Keratinocyte (primary cell): ENCODE data around the gene GNA14. TPM values are rescaled to one million over a fixed set of nuclear protein-coding genes. Genes with fewer than 3 reads are reported as not detected.

Experiments used
- DNase-seq: peaks from one replicate; pipeline ENCODE4 v3.0.0-alpha.2; 2011; ENCODE audit warnings: low read depth, missing footprints, low spot score
- FAIRE-seq: peaks from 2 replicates; lab custom pipeline; 2011; peaks lifted over from hg19 to GRCh38; lab: Jason Lieb, UNC
- H2AFZ ChIP-seq: 2 replicates; pipeline ENCODE4 v1.6.0; 2012; ENCODE audit warnings: low read length, control low read depth, inconsistent platforms; ENCODE audit not compliant: control insufficient read depth
- H3K27ac ChIP-seq: 2 replicates; pipeline ENCODE4 v1.5.1; 2011; ENCODE audit warnings: low read length; ENCODE audit not compliant: control insufficient read depth, insufficient read depth
- H3K27me3 ChIP-seq: 3 replicates; pipeline ENCODE4 v1.6.0; 2011; ENCODE audit warnings: low read length; ENCODE audit not compliant: control insufficient read depth, insufficient read depth; ENCODE audit errors: extremely low read depth
- H3K36me3 ChIP-seq, 2 experiments: 2 replicates in 1 of 2; 3 replicates in 1 of 2; pipeline ENCODE4 v1.5.1; 2011; ENCODE audit warnings: low read length in 2 of 2, mild to moderate bottlenecking in 1 of 2; ENCODE audit not compliant: control insufficient read depth in 2 of 2, insufficient read depth in 2 of 2; ENCODE audit errors: extremely low read depth in 1 of 2
- H3K4me1 ChIP-seq: 3 replicates; pipeline ENCODE4 v1.5.1; 2011; ENCODE audit warnings: low read length; ENCODE audit not compliant: control insufficient read depth, insufficient read depth; ENCODE audit errors: extremely low read depth
- H3K4me2 ChIP-seq: 3 replicates; pipeline ENCODE4 v1.6.0; 2011; ENCODE audit warnings: low read depth, low read length; ENCODE audit not compliant: control insufficient read depth, insufficient read depth; ENCODE audit errors: extremely low read depth
- H3K4me3 ChIP-seq, 3 experiments: fragments of 200-600 bp in 1 of 3; sonication (generic) in 1 of 3; 2 replicates in 2 of 3; 3 replicates in 1 of 3; pipeline ENCODE4 v1.5.1; 2011 to 2016; ENCODE audit warnings: low read length in 3 of 3, mild to moderate bottlenecking in 3 of 3, control low read depth in 2 of 3, inconsistent platforms in 1 of 3, low read depth in 1 of 3, mixed read lengths in 1 of 3, mixed run types in 1 of 3, moderate library complexity in 1 of 3; ENCODE audit not compliant: control insufficient read depth in 2 of 3, insufficient read depth in 2 of 3; ENCODE audit errors: extremely low read depth in 1 of 3
- H3K79me2 ChIP-seq: 2 replicates; pipeline ENCODE4 v1.6.0; 2012; ENCODE audit warnings: low read length; ENCODE audit not compliant: control insufficient read depth, insufficient read depth
- H3K9ac ChIP-seq: 3 replicates; pipeline ENCODE4 v1.6.0; 2011; ENCODE audit warnings: low read length; ENCODE audit not compliant: control insufficient read depth, insufficient read depth; ENCODE audit errors: extremely low read depth
- H3K9me1 ChIP-seq: 3 replicates; pipeline ENCODE4 v1.6.0; 2011; ENCODE audit warnings: low read length; ENCODE audit not compliant: control insufficient read depth, insufficient read depth; ENCODE audit errors: extremely low read depth
- H3K9me3 ChIP-seq: 2 replicates; pipeline ENCODE4 v1.5.1; 2012; ENCODE audit warnings: low read depth, low read length; ENCODE audit not compliant: control insufficient read depth
- H4K20me1 ChIP-seq: 3 replicates; pipeline ENCODE4 v1.6.0; 2011; ENCODE audit warnings: low read length; ENCODE audit not compliant: control insufficient read depth, insufficient read depth; ENCODE audit errors: extremely low read depth
- EZH2 ChIP-seq: IDR thresholded peaks from one replicate; pipeline ENCODE4 v1.6.1; 2012; ENCODE audit warnings: inconsistent platforms, mild to moderate bottlenecking, low read length, moderate library complexity
- dilution Hi-C: fragments of 300-500 bp; cut with MboI; formaldehyde crosslinking; loops from one replicate; pipeline ENCODE4 v1.7.0; 2020; ENCODE audit warnings: low sequenced_read_pairs; ENCODE audit not compliant: extremely low pct_ligation_motif_present
- polyA plus RNA-seq, 5 experiments: library from polyadenylated mRNA; depleted of rRNA in 3 of 5; stranded (reverse) in 3 of 5; stranded (forward) in 1 of 5; unstranded in 1 of 5; fragments of >200 nt; gene quantifications; 1 replicate in 1 of 5; 2 replicates in 3 of 5; 3 replicates in 1 of 5; pipeline versions ENCODE4 v1.2.1 to v1.2.3, GENCODE V29; 2011 to 2012; ENCODE audit warnings: missing spikeins in 2 of 5, low read depth in 1 of 5, low replicate concordance in 1 of 5
- TF ChIP-seq, protein P1 (sequence below), 3 experiments: IDR thresholded peaks in 1 of 3; conservative IDR thresholded peaks in 1 of 3; optimal IDR thresholded peaks in 1 of 3; 2 replicates in 2 of 3; 3 replicates in 1 of 3; pipeline versions ENCODE3 to v1.5.1; 2011; ENCODE audit warnings: low read length in 3 of 3, mild to moderate bottlenecking in 3 of 3, moderate library complexity in 2 of 3, control low read depth in 1 of 3, inconsistent platforms in 1 of 3; ENCODE audit not compliant: insufficient read depth in 2 of 3; ENCODE audit errors: extremely low read depth in 1 of 3

GNA14 gene
- polyA plus RNA-seq, 1 donor (not counting 4 experiments of a cell fraction or from before 2014, with no cell fraction given), result not detected

DNA sequence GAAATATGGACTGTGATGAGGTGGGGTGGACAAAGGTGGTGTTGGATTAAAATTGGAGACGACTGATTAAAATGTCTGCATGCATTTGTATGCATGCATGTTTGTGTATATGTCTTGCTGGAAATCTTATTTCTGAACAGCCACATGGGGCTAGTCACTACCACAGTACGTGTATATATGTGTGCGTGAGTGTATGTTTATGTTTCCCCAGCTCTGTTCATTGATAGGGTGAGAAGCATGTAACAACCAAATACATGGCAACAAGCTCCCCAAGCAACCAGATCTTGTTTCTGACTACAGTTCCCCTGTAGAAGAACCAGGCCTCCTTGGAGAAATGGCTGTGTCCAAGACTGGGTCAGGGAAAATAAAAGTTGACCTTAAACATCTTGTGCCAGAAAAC lies 139.7 kb downstream of the GNA14 start:
- no peaks in the 10 kb centered on the region for H3K9me3 ChIP-seq
- H3K4me3 ChIP-seq, result no peak overlapping the region
- FAIRE-seq, result no peak
- H4K20me1 ChIP-seq, result no peaks in the 10 kb centered on the region
- H3K36me3 ChIP-seq, result no peaks in the 10 kb centered on the region
- H3K9me1 ChIP-seq, result no peaks in the 10 kb centered on the region
- no peak overlapping the region for H3K27ac ChIP-seq
- no peaks in the 10 kb centered on the region for H3K79me2 ChIP-seq
- no peak overlapping the region for H3K9ac ChIP-seq
- H3K4me1 ChIP-seq, result no peaks in the 10 kb centered on the region
- H3K4me2 ChIP-seq, result no peak overlapping the region
- DNase-seq, result no peak
- TF ChIP-seq, protein P1, sequence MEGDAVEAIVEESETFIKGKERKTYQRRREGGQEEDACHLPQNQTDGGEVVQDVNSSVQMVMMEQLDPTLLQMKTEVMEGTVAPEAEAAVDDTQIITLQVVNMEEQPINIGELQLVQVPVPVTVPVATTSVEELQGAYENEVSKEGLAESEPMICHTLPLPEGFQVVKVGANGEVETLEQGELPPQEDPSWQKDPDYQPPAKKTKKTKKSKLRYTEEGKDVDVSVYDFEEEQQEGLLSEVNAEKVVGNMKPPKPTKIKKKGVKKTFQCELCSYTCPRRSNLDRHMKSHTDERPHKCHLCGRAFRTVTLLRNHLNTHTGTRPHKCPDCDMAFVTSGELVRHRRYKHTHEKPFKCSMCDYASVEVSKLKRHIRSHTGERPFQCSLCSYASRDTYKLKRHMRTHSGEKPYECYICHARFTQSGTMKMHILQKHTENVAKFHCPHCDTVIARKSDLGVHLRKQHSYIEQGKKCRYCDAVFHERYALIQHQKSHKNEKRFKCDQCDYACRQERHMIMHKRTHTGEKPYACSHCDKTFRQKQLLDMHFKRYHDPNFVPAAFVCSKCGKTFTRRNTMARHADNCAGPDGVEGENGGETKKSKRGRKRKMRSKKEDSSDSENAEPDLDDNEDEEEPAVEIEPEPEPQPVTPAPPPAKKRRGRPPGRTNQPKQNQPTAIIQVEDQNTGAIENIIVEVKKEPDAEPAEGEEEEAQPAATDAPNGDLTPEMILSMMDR (optimal IDR thresholded peaks at IDR 0.05 in 1 of 3, IDR thresholded peaks at IDR 0.05 in 1 of 3, conservative IDR thresholded peaks at IDR 0.05 in 1 of 3; ENCODE audit: extremely low read depth in 1 of 3, insufficient read depth in 2 of 3, low read length in 3 of 3), result no peak
- TF ChIP-seq EZH2, result no peak
- dilution Hi-C loops, result no loop called here
- H3K27me3 ChIP-seq, result no peaks in the 10 kb centered on the region
- H2AFZ ChIP-seq, result no peak overlapping the region

DNA sequence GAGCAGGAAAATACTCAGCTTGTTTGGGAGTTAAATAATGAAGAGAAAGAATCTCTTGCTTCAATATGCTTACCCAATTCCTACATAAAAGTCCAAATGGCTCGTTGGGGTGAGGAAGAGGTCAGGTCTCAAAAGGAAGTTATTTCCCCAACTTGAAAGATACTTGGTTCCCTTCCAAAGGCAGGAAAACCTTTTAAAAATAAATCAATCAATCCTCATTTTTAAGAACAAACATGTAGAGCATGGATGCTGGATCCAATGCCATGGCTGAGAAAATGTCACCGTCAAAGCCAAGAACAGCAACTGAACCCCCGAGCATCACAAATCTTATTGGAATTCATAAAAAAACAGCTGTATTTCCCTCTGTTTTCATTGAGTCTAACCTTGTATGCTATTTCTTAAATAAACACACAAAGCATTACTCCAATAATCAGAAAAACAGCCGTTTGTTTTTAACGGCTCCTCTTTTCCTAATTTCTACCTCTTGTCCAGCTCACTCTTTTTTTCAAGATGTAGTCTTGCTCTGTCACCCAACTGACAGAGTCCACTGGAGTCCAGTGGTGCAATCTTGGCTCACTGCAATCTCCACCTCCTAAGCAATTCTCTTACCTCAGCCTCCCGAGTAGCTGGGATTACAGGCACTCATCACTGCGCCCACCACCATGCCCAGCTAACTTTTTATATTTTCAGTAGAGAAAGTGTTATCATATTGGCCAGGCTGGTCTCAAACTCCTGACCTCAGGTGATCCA lies 140.7 kb downstream of the GNA14 start:
- Histone ChIP-seq H3K27ac (no peak overlapping the region), H3K9me3 (no peaks in the 10 kb centered on the region), H2AFZ (no peak overlapping the region), H3K27me3 (no peaks in the 10 kb centered on the region), H3K9me1 (no peaks in the 10 kb centered on the region), H3K9ac (no peak overlapping the region), H3K79me2 (no peaks in the 10 kb centered on the region), H3K4me3 (no peak overlapping the region), H3K4me2 (no peak overlapping the region), H3K4me1 (no peaks in the 10 kb centered on the region), H4K20me1 (no peaks in the 10 kb centered on the region), H3K36me3 (no peaks in the 10 kb centered on the region)
- dilution Hi-C loops, result no loop called here
- TF ChIP-seq, protein P1 (optimal IDR thresholded peaks at IDR 0.05 in 1 of 3, IDR thresholded peaks at IDR 0.05 in 1 of 3, conservative IDR thresholded peaks at IDR 0.05 in 1 of 3; ENCODE audit: extremely low read depth in 1 of 3, insufficient read depth in 2 of 3, low read length in 3 of 3), result no peak
- no peak for TF ChIP-seq EZH2
- no peak for DNase-seq
- FAIRE-seq, result no peak
